HL-60/S4 (cell line): Measurements from ENCODE around the gene TSPEAR.
"Not testable (repeated sequence)": the region's sequence is repeated elsewhere in the genome, so short reads cannot be mapped to it uniquely, and the experiment has no call there.

Source experiments
- in situ Hi-C: fragments of 300-500 bp; cut with MboI; formaldehyde crosslinking; loops from 2 replicates; pipeline ENCODE4 v1.14.3; 2022; ENCODE audit warnings: low sequenced_read_pairs

Gene TSPEAR

DNA sequence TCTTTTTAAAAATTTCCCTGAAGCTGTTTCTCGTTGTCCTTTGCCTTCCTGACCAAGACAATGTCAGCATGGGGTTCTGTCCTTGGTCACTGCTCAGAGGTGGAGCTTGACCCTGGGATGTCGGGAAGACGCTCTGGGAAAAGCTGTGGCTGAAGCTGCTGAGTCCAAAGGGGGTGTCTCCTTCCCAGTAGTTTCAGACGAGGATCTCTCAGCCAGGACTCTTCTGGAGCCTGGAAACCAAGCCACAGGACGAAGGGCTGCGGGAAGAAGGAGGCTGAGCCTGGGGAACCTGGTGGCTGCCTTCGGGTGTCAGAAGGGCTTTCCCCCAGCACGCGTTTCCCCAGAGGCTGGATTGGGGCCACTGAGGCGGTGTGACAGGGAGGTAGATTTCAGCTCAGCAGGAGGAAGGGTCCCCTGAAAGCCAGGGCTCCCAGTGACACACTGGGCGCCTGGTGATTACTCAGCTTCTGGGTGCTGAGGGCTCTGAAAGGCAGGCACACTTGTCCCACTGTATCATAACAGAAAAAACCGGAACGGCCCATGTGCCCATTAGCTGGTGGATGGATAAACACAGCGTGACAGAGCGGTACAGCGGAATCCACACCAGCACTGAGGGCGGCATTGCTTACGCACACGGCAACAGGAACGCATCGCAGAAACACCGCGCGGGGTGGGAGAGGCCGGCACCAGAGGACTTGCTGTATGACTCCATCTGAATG is 24.4 kb downstream of the TSPEAR start:
- in situ Hi-C loops = no loop called here

DNA sequence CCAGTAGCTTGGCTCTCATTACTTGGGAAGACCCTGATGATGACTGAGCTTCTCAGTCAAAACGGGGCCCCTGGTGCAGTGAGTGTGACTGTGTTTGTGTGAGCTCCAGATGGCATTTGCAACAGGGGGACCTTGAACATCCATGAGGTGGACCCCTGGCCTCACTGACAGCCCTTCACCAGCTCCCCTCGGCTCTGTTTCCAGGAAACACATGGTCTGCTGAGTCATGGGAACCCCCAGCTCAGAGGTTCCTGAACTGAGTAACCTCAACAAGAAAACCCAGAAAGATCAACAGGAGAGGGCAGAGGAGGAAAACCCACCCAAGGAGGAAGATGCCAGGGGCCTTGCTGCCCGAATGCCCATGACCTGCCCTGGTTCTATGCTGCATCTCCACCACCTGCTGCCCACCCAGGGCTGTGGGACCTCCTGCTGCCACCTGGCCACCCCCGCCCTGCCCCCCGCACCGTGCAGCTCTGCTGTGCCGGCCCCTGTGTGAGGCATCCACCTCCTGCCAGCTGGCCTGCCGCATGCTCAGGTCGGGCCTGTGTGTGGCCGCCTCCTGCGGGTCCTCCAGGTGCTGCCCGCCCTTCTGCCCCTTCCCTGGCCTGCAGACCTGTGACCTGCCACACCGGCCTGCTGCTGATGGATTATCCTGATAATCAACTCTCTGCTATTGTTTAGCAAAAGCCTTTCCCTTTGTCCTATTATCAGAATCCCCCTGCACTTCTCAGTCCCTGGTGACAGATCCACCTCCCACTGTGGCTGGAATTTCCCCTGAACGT is 25.2 kb downstream of the TSPEAR start:
- in situ Hi-C loops = no loop called here

- in situ Hi-C loops = not testable (repeated sequence)
These were observed 26.3 kb downstream of the TSPEAR start for GRCh38 chr21:44685050-44685449.

- in situ Hi-C loops = no loop called here
These were observed 26.9 kb downstream of the TSPEAR start for GRCh38 chr21:44684483-44684882.

- in situ Hi-C loops = no loop called here
These were observed 27.3 kb downstream of the TSPEAR start for GRCh38 chr21:44684077-44684476.

DNA sequence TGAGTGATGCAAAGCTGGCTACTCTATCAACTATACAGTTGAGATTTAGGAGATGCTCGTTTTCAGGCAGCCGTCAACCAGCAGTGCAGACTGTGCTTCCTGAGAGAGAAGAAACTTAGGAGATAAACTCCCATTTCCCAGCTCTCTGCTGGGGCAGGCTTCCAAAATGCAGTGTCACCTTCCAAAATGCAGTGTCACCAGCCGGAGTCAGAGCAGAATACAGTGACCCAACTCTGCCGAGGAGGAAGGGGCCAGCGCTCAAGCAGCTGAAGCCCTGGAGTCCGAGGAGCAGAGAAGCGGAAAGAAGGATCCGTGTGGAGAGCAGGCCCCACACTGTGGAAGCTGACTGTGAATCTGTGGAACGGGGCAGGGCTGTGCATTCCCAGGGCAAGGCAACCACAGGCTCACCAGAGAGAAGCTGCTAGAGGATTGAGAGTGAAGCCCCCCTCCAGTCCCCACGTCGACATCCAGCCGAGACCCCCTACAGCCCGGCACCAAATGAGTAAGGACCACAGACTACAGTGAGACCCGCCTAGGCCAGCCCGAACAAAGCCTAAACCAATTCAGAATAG is 28.7 kb downstream of the TSPEAR start:
- in situ Hi-C loops = no loop called here

DNA sequence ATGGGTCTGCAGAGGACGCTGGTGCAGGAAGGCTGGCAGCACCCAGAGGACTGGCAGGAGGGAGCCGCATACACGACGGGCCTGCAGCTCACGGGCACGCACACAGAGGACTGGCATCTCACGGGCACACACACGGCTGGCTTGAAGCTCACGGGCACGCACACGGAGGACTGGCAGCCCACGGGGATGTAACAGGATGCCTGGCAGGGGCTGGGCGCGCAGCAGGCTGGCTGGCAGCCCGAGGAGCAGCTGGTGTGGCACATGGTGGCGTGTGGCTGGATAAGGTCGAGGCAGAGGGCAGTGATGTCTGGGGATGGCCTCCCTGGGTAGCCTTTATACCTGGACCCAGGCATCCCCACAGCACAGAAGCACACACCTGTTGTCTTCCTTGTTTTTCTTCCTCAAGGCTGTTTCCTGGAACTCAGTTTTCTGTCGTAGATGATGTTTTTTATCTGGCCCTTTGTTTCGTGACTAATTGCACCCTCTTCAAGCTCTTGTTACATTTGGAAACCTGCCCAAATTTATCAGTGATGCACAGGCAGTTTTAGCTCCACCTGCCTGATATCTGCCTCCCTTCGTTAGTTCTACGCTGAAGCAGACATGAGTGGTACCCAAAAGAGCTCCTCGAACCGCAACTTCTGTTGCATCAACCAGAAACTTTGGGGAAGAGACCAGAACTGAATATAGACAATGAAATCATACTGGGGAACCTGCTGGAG is 29.4 kb downstream of the TSPEAR start, which contains the start of gene KRTAP12-1:
Gene KRTAP12-1, minus strand, starts transcription at position 303 of the 719 bp plus-strand sequence. Its CDS starts 40 bp downstream, at position 263.
- in situ Hi-C loops = no loop called here

DNA sequence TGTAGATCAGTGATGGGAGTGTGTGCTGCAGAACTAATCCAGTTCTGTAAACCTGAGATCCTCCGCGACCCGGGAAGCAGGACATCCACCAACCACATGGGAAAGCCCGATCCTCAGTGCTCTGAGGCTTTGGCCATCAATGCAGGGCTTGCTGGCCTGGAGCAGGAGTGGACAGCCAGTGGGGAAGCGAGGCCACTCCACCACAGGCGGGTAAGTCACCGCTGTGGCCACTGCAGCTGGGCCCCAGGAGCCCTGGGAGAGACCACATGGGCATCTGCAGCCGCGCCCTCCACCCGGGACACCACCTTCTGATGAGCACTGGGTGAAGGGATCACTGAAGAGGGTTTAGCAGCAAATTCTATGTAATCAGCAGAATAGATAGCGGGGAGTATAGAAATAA is 30.2 kb downstream of the TSPEAR start:
- in situ Hi-C loops = no loop called here

DNA sequence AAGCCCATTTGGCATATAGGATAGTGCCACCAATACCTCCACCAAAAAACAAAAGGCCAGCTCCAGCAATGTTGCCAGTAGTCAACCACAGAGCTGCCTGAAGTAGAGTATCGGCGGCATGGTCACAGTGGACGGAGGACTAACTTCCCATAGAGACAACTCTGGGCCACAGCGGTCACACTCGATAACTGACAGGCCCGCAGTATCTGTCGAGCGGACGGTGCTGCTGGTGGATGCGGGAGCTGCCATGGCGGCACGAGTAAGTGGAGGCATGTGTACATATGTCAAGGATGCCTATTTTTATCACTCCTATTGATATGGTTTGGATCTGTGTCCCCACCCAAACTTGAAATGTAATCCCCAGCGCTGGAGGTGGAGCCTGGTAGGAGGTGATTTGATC is 33.5 kb downstream of the TSPEAR start:
- in situ Hi-C loops = no loop called here

DNA sequence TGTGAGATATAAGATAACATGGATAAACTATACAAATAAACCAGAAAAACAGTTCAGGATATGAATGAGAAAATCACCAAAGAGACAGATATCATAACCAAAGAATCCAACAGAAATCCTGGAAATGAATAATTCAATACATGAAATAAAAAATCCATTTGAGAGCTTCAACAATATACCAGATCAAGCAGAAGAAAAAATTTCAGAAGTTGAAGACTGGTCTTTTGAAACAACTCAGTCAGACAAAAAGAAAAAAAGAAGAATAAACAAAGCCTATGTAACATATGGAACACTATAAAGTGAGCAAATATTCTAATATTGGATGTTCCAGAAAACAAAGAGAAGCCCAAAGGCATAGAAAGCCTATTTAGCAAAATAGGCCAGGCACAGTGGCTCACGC is 39.5 kb downstream of the TSPEAR start:
- in situ Hi-C loops = no loop called here

DNA sequence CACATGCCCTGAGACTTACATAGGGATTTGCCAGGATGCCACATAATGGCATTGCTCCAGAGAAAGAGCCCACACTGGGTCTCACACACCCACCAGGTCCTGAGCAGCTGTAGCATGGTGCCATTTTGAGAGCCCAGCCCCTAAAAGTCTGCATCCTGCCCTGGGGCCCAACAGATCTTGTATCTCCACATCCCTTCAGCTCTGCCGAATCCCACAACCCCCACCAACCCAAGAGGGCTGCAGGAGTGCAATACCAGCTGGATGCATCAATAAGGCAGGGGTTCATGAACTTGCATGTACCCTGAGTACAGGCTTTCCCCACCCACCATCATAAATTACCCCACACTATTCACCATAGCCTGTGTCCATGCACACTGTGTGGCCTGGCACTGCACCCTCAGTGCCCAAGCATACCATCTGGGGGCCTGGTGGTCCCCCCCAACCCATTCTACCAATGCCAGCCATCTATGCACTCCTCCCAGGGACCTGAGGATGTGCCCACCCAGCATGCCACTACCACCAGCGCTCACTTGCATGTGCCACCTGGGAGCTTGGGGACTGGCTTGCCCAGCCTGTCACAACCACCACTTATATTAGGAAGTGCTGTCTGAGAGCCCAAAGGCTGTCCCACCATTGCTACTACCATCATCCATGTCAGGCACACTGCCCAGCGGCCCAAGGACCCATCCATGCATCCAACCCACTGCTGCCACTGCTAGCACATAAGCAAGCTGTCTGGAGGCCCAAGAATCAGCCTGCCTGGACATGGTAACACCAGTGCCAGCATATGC is 40.5 kb downstream of the TSPEAR start:
- in situ Hi-C loops = no loop called here

GRCh38 chr21:44667612-44668011 is 43.8 kb downstream of the TSPEAR start:
- in situ Hi-C loops = no loop called here

GRCh38 chr21:44666401-44667320 is 44.7 kb downstream of the TSPEAR start, which contains the start of gene KRTAP12-2:
KRTAP12-2 (minus strand) TSS chr21:44666927; CDS start chr21:44666886, 41 bp downstream.
- in situ Hi-C loops = no loop called here

DNA sequence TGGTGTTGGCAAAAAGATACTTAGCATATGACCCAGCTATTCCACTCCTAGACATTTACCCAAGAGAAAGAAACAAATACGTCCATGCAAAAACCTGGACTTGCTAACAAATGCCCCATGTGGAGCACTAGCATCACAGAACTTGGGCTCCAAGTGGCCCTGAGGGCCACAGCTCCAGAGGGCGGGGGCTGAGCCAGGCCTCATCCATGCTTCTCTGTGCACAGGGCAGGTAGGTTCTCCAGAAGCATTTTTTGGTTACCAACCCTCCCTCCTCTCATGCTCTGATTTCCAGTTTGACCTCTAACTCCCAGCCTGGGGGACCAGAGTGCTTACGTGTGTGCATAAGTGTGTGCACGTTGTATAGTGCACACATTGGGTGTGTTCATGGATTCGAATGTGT is 46.7 kb downstream of the TSPEAR start:
- in situ Hi-C loops = no loop called here

GRCh38 chr21:44661567-44661966 is 49.8 kb downstream of the TSPEAR start:
- in situ Hi-C loops = not testable (repeated sequence)

DNA sequence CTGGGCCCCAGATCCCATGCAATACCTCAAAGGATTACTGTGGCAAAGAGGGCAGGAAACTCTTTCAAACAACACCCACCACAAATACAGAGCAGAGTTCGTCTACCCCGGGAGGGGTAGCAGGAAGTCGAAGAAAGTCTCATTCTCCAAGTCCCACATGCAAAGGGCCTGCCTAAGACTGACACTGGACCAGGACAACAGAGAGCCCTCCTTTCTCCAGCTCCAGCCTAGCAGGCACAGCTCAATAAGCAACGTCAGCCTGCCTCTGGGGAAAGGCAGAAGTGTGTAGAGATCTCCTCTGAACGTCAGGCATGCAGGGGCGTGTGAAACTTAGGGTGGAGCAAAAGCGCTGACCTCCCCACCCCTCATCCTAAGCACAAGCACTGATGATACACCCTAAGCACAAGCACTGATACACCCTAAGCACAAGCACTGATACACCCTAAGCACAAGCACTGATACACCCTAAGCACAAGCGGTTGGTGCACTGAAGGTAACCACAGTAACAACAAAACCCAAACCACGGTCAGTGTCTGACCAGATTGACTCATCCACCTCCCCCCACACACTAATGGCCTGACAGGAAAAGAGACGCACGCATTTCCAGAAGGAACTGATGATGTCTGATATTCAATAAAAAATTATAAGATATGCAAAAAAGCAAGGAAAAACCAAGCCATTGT is 52.3 kb downstream of the TSPEAR start:
- in situ Hi-C loops = no loop called here

DNA sequence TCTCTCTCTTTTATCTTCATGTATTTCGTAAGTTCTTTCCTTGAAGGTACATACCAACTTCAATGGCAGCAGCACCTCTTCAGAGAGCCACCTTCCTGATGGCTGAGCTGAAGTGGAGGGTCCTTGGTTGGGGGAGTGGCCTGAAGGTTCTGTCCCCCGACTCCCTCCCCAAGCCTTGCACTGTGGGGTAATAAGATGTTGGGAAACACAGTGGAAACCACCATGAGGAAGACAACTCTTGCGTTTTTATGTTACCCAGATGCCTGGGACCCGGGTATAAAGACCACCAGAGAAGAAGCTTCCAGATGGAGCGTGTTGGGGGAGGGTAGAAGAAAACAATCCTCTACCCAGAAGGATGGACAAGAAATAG is 52.8 kb downstream of the TSPEAR start:
- in situ Hi-C loops = no loop called here

DNA sequence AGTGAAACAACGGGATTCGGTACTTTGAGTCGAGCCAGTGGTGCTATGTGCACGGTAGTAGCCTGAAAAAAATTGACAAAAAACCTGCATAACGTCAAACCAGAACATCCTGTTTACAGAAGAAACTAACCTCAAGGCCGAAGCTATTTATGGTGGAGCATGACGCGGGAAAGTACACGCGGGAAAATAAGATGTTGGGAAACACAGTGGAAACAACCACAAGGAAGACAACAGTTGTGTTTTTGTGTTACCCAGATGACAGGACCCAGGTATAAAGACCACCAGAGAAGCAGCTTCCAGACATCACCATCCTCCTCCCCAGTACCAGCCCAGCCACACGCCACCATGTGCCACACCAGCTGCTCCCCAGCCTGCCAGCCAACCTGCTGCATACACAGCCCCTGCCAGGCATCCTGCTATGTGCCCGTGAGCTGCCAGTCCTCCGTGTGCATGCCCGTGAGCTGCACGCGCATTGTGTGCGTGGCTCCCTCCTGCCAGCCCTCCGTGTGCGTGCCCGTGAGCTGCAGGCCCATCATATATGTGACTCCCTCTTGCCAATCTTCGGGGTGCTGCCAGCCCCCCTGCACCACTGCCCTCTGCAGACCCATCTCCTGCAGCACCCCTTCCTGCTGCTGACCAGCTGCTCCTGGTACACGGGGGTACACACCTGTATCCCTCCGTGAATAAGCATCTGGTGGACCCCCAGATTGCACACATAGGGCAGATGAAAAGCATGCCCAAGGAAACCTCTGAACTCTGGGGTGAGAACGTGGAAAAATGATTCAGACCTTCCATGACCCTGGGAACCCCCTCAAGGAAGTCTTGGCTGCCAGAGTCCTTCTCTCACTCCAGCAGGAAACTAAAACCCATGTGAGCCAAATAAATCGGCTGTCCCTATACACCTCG is 53.5 kb downstream of the TSPEAR start, which contains the start of gene KRTAP12-3:
Gene KRTAP12-3, plus strand, starts transcription at position 298 of the 906 bp plus-strand sequence. Its CDS starts 48 bp downstream, at position 346.
- in situ Hi-C loops = no loop called here
